Mucosa of rectum (tissue), 2 donors: Measurements from ENCODE around the gene FBXW4.

Source experiments
- H3K27ac ChIP-seq, 2 donors: one replicate each; pipeline ENCODE4 v1.7.0; 2013; ENCODE audit warnings: inconsistent platforms in 2 of 2, low read depth in 2 of 2, low read length in 2 of 2
- H3K27me3 ChIP-seq, 2 donors: one replicate each; pipeline ENCODE4 v1.7.0; 2013; ENCODE audit warnings: low read length in 2 of 2; ENCODE audit not compliant: control insufficient read depth in 2 of 2, insufficient read depth in 2 of 2
- H3K36me3 ChIP-seq, 2 donors: one replicate each; pipeline ENCODE4 v1.7.0; 2013; ENCODE audit warnings: low read length in 2 of 2; ENCODE audit not compliant: control insufficient read depth in 2 of 2, insufficient read depth in 2 of 2
- H3K4me1 ChIP-seq, 2 donors: one replicate each; pipeline ENCODE4 v1.7.0; 2013; ENCODE audit warnings: low read length in 2 of 2, mild to moderate bottlenecking in 1 of 2; ENCODE audit not compliant: control insufficient read depth in 2 of 2, insufficient read depth in 2 of 2
- H3K4me3 ChIP-seq, 2 donors: one replicate each; pipeline ENCODE4 v1.7.0; 2013; ENCODE audit warnings: low read length in 2 of 2
- H3K9ac ChIP-seq, 2 donors: one replicate each; pipeline ENCODE4 v1.7.0; 2013; ENCODE audit warnings: low read length in 2 of 2, low read depth in 1 of 2, mild to moderate bottlenecking in 1 of 2
- H3K9me3 ChIP-seq, 2 donors: one replicate each; pipeline ENCODE4 v1.7.0; 2013; ENCODE audit warnings: low read length in 2 of 2; ENCODE audit not compliant: control insufficient read depth in 2 of 2
- donor health status: healthy.
- donor health status: Normal muscosa, but diverticular disease.

The FBXW4 gene

GRCh38 chr10:101720606-101721230 is 25.7 kb upstream of the FBXW4 start:
- no peak overlapping the region for H3K27ac ChIP-seq
- peaks cover 0 to 11% of the 10 kb centered on the region in 2 donors for H3K4me1 ChIP-seq
- no peaks in the 10 kb centered on the region for H3K27me3 ChIP-seq
- H3K4me3 ChIP-seq = no peak overlapping the region
- H3K9ac ChIP-seq = no peak overlapping the region
- no peaks in the 10 kb centered on the region for H3K36me3 ChIP-seq
- H3K9me3 ChIP-seq = no peaks in the 10 kb centered on the region

- H3K4me3 ChIP-seq = no peak overlapping the region
- no peaks in the 10 kb centered on the region for H3K27me3 ChIP-seq
- no peak overlapping the region for H3K27ac ChIP-seq
- H3K9me3 ChIP-seq = no peaks in the 10 kb centered on the region
- no peaks in the 10 kb centered on the region for H3K36me3 ChIP-seq
- no peak overlapping the region for H3K9ac ChIP-seq
- H3K4me1 ChIP-seq = no peaks in the 10 kb centered on the region
These were observed 23.8 kb upstream of the FBXW4 start for GRCh38 chr10:101718690-101719275.

- Histone ChIP-seq H3K36me3 (no peaks in the 10 kb centered on the region), H3K4me3 (no peak overlapping the region), H3K27me3 (no peaks in the 10 kb centered on the region), H3K9ac (no peak overlapping the region), H3K9me3 (no peaks in the 10 kb centered on the region), H3K27ac (no peak overlapping the region), H3K4me1 (no peaks in the 10 kb centered on the region)
These were observed 22.1 kb upstream of the FBXW4 start for GRCh38 chr10:101716891-101717659.

- no peaks in the 10 kb centered on the region for H3K9me3 ChIP-seq
- H3K4me3 ChIP-seq = no peak overlapping the region
- H3K27me3 ChIP-seq = peaks cover 0 to 2% of the 10 kb centered on the region in 2 donors
- H3K9ac ChIP-seq = no peak overlapping the region
- H3K36me3 ChIP-seq = no peaks in the 10 kb centered on the region
- no peak overlapping the region for H3K27ac ChIP-seq
- no peaks in the 10 kb centered on the region for H3K4me1 ChIP-seq
These were observed 18.0 kb upstream of the FBXW4 start for GRCh38 chr10:101712997-101713396.

- peaks cover 0 to 2% of the 10 kb centered on the region in 2 donors for H3K27me3 ChIP-seq
- H3K27ac ChIP-seq = no peak overlapping the region
- H3K36me3 ChIP-seq = no peaks in the 10 kb centered on the region
- no peaks in the 10 kb centered on the region for H3K4me1 ChIP-seq
- no peak overlapping the region for H3K4me3 ChIP-seq
- no peaks in the 10 kb centered on the region for H3K9me3 ChIP-seq
- H3K9ac ChIP-seq = no peak overlapping the region
These were observed 15.8 kb upstream of the FBXW4 start for GRCh38 chr10:101710793-101711192.

- Histone ChIP-seq H3K27me3 (peaks cover 0 to 2% of the 10 kb centered on the region in 2 donors), H3K4me3 (no peak overlapping the region), H3K36me3 (no peaks in the 10 kb centered on the region), H3K9ac (no peak overlapping the region), H3K27ac (no peak overlapping the region), H3K9me3 (no peaks in the 10 kb centered on the region), H3K4me1 (no peaks in the 10 kb centered on the region)
These were observed 15.2 kb upstream of the FBXW4 start for GRCh38 chr10:101710059-101710695.

GRCh38 chr10:101709359-101710058 is 14.5 kb upstream of the FBXW4 start:
- Histone ChIP-seq H3K9me3 (no peaks in the 10 kb centered on the region), H3K4me3 (no peak overlapping the region), H3K27me3 (peaks cover 0 to 2% of the 10 kb centered on the region in 2 donors), H3K36me3 (no peaks in the 10 kb centered on the region), H3K27ac (no peak overlapping the region), H3K9ac (no peak overlapping the region), H3K4me1 (no peaks in the 10 kb centered on the region)

GRCh38 chr10:101708870-101709269 is 13.9 kb upstream of the FBXW4 start:
- Histone ChIP-seq H3K36me3 (no peaks in the 10 kb centered on the region), H3K4me1 (no peaks in the 10 kb centered on the region), H3K4me3 (no peak overlapping the region), H3K9me3 (no peaks in the 10 kb centered on the region), H3K27me3 (peaks cover 0 to 2% of the 10 kb centered on the region in 2 donors), H3K9ac (no peak overlapping the region), H3K27ac (no peak overlapping the region)

GRCh38 chr10:101708073-101708472 is 13.1 kb upstream of the FBXW4 start:
- Histone ChIP-seq H3K4me1 (no peaks in the 10 kb centered on the region), H3K9me3 (no peaks in the 10 kb centered on the region), H3K4me3 (no peak overlapping the region), H3K36me3 (no peaks in the 10 kb centered on the region), H3K27me3 (peaks cover 0 to 2% of the 10 kb centered on the region in 2 donors), H3K27ac (no peak overlapping the region), H3K9ac (no peak overlapping the region)
